ENCODE measurements around the gene AOPEP. TPM values are rescaled to one million over a fixed set of nuclear protein-coding genes. Genes with fewer than 3 reads are reported as not detected.

The AOPEP gene
- total RNA-seq, 1 experiment from 2014 or later = 15.0 TPM

- no peak overlapping the region for H2BK15ac ChIP-seq (ENCODE audit: low read depth, low read length)
- no CpG with 5 or more reads among the region's 7 CpGs for WGBS (ENCODE audit: extremely low coverage, insufficient read length, low lambda C conversion rate)
- no peaks in the 10 kb centered on the region for H3K23me2 ChIP-seq (ENCODE audit: insufficient read length, low read depth, low read length, poor library complexity, severe bottlenecking)
- Mint-ChIP-seq H3K4me3 (no peak overlapping the region), H3K9me3 (no peaks in the 10 kb centered on the region), H3K27me3 (ENCODE audit: low read depth) (peaks cover 1% of the 10 kb centered on the region; the same call in 1 of the 2 replicates), H3K27ac (no peak overlapping the region), H3K4me1 (peaks cover 32 to 49% of the 10 kb centered on the region in 2 experiments), H3K36me3 (ENCODE audit: insufficient read depth in 1 of 3, low read depth in 3 of 3) (peaks cover 0 to 5% (median 2%) of the 10 kb centered on the region in 3 experiments; a peak in 2 of 7 replicates)
- H2BK5ac ChIP-seq (ENCODE audit: insufficient read length, low read length) = no peak overlapping the region
- no peak overlapping the region for H3K4ac ChIP-seq (ENCODE audit: low read depth, low read length)
- H2BK20ac ChIP-seq (ENCODE audit: low read depth, low read length, poor library complexity, severe bottlenecking) = no peak overlapping the region
- no peak overlapping the region for H2AK5ac ChIP-seq (ENCODE audit: insufficient read length, low read length)
- no peak overlapping the region for H4K5ac ChIP-seq (ENCODE audit: insufficient read length, low read depth, low read length)
- H3K27ac ChIP-seq (ENCODE audit: insufficient read length, low read depth, low read length) = no peak overlapping the region
- DNase-seq = no peak
- no peak overlapping the region for H3K18ac ChIP-seq (ENCODE audit: insufficient read length, low read depth, low read length)
- H3K79me1 ChIP-seq (ENCODE audit: insufficient read depth, low read depth, low read length, poor library complexity, severe bottlenecking) = no peaks in the 10 kb centered on the region
- H4K20me1 ChIP-seq (ENCODE audit: control insufficient read depth, insufficient read depth, insufficient read length) = no peaks in the 10 kb centered on the region
- H3T11ph ChIP-seq (ENCODE audit: low read length) = no peak overlapping the region
- no peak overlapping the region for H4K8ac ChIP-seq (replicated peaks; ENCODE audit: insufficient read length, low read depth, low read length)
- no peaks in the 10 kb centered on the region for H3K27me3 ChIP-seq (ENCODE audit: insufficient read depth, low read length)
- H3K9me3 ChIP-seq (ENCODE audit: control insufficient read depth, low read depth, low read length) = no peaks in the 10 kb centered on the region
- no peak overlapping the region for H3K4me2 ChIP-seq (ENCODE audit: insufficient read depth, insufficient read length, low read length)
- no peak overlapping the region for H3K9ac ChIP-seq (ENCODE audit: extremely low read depth, insufficient read length, low read length)
- H2BK120ac ChIP-seq (ENCODE audit: low read depth, low read length, poor library complexity, severe bottlenecking) = no peak overlapping the region
- no peak overlapping the region for H2AFZ ChIP-seq (ENCODE audit: low read length)
- H2BK12ac ChIP-seq (ENCODE audit: insufficient read length, low read depth, low read length) = no peak overlapping the region
- no peak overlapping the region for H3K23ac ChIP-seq (ENCODE audit: insufficient read length, low read depth, low read length)
- no peak overlapping the region for H4K91ac ChIP-seq (ENCODE audit: insufficient read length, low read depth, low read length)
- TF ChIP-seq CTCF (conservative IDR thresholded peaks at IDR 0.05) = no peak
- no peak overlapping the region for H3K56ac ChIP-seq (ENCODE audit: insufficient read length, low read depth, low read length)
- no peaks in the 10 kb centered on the region for H3K4me1 ChIP-seq (ENCODE audit: insufficient read depth, low read length)
- no peak overlapping the region for H3K14ac ChIP-seq (ENCODE audit: insufficient read depth, low read length)
- no peaks in the 10 kb centered on the region for H3K79me2 ChIP-seq (ENCODE audit: insufficient read depth, low read length)
These were observed 199.9 kb downstream of the AOPEP start for GRCh38 chr9:94926431-94926800.
